VCaP (cell line): ENCODE measurements around the gene TMEM185A.
"Not testable (repeated sequence)": the region's sequence is repeated elsewhere in the genome, so short reads cannot be mapped to it uniquely, and the experiment has no call there.

Source experiments
- H3K27ac ChIP-seq: fragments of 450-650 bp; 2 replicates; pipeline ENCODE4 v1.5.1; 2017
- TF ChIP-seq, protein P1 (sequence below): fragments of 450-650 bp; conservative IDR thresholded peaks from 2 replicates; pipeline ENCODE4 v1.5.1; 2017; ENCODE audit warnings: mild to moderate bottlenecking, moderate library complexity

The TMEM185A gene

DNA sequence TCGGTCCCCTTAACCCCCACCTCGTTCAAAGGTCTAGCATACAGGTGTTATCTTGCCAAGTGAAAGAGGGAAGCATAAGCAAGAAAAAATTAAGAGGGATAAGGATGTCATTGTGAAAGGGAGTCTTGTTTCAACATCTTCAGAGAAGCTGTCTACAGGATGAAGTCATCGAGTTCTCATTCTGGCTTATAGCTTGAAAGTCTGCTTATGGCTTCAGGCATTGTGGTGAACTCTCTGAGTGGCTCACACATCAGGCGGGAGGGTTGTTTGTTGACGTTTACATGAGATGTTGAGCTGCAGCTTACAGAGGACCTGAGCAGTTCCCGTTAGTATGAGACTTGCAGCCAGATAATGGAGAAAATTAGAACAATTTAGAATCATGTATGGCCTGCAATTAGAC is 60.9 kb downstream of the TMEM185A start:
- TF ChIP-seq, protein P1, sequence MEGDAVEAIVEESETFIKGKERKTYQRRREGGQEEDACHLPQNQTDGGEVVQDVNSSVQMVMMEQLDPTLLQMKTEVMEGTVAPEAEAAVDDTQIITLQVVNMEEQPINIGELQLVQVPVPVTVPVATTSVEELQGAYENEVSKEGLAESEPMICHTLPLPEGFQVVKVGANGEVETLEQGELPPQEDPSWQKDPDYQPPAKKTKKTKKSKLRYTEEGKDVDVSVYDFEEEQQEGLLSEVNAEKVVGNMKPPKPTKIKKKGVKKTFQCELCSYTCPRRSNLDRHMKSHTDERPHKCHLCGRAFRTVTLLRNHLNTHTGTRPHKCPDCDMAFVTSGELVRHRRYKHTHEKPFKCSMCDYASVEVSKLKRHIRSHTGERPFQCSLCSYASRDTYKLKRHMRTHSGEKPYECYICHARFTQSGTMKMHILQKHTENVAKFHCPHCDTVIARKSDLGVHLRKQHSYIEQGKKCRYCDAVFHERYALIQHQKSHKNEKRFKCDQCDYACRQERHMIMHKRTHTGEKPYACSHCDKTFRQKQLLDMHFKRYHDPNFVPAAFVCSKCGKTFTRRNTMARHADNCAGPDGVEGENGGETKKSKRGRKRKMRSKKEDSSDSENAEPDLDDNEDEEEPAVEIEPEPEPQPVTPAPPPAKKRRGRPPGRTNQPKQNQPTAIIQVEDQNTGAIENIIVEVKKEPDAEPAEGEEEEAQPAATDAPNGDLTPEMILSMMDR, result no peak

DNA sequence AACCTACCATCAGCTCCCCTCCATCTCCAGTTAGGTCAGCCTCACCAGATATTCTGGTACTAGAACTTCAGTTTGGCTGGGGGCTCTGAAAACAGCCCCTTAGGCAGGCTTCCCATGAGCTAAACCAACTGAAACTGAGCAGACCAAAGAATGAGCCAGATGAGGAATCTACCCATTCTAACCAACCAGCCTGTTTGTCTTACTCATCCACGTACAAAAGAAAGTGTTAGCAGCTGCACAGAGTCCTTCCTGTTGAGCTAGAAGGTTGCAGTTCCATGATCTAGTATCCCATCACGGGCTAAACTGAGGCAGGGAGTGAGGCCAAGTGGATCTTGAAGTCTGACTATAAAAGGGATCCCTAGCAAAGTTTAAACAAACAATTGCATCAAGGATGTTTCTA is 61.8 kb downstream of the TMEM185A start:
- TF ChIP-seq, protein P1, result no peak
- H3K27ac ChIP-seq, result no peak overlapping the region

More for the DNA sequence above, 60.9 kb downstream of the TMEM185A start:
- no peak overlapping the region for H3K27ac ChIP-seq

DNA sequence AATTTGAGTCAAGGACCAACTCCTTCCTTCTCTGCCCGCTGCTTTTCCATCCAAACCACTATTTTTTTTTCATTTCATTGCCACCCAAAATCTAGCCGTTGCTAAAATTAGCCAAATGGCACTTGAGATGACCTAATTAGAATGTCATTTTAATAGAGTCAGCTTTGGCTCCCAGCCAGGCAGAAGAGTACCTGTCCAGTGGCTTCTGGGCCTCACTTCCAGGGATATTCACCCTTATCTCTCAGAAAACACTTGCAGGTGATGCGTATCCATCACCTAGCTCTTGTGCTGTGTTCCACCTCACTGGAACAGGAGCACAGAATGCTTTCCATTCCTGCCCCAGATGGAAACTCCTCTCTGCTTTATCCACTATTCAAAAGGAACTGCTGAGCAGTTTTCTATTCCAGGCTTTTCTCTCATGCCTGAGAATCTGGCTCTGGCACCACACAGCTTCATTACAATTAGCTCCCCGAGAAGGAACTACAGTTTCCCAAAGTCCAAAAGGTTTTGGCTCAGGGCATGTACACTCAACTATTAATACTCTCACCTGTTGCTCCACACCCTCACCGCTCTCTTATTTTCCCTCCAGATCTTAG is 62.8 kb downstream of the TMEM185A start:
- TF ChIP-seq, protein P1, result no peak
- no peak overlapping the region for H3K27ac ChIP-seq

DNA sequence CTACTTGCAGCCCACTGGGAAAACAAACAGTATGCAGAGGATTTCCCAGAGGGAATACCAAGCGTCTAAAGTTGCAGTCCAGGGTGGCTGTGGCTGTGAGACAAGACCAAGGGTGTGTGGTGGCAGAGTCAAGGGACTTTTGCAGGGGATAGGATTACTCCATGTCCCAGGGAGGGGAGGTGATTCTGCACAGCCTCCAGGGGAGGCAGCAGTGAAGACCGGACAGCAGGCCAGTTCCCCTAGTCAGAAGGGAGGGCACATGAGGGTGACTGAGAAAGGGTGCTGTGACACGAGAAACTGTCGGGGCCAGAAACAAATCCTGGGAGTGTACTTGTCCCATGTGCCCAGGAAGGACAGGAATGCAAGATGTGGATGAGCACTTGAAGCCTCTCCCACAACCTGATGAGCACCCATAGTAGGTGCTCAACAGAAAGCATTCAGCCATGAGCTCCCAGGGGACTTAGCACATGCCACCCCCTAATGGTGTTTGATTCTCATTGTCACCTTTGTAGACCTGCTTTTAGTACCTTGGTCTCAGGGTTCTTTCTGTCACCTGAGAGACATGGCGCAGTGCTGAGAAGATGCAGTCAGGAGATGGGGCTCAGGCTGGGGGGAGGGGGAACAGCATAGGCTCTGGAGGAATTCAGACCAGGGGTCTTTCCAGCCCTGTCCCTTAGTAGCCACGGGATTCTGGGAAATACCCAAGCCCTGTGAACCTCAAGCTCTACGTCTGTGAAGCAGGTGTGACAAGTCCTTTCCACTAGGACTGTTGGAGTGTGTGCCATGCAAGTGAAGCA is 63.8 kb downstream of the TMEM185A start:
- TF ChIP-seq, protein P1, result no peak
- no peak overlapping the region for H3K27ac ChIP-seq

DNA sequence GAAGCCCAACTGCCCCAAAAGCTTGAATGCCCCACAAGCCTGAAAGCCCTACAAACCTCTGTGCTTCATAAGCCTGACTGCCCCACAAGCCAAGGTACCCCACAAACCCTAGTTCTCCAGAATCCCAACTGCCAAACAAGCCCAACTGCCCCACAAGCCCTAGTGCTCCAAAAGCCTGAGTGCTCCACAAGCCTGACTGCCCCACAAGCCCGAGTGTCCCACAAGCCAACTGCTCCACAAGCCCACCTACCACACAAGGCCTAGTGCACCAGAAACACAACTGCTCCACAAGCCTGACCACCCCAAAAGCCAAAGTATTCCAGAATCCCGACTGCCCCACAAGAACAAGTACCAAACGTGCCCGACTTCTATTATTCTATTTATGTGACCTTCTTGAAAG is 68.2 kb downstream of the TMEM185A start:
- TF ChIP-seq, protein P1, result no peak
- no peak overlapping the region for H3K27ac ChIP-seq

DNA sequence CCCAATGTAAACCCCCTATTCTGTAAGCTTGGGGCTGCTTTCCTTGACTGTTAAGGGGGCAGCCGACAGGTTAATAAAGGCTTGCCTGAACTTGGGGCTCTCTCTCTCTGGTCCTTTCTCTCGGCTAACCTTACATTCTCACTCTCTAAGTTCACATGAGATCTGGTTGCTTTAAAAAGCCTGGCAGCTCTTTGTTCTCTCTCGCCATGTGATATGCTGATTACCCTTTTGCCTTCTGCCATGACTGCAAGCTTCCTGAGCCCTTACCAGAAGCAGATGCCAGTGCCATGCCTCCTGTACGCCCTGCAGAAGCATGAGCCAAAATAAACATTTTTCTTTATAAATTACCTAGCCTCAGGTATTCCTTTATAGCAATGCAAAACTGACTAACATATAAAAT is 76.3 kb downstream of the TMEM185A start:
- H3K27ac ChIP-seq, result not testable (repeated sequence)

DNA sequence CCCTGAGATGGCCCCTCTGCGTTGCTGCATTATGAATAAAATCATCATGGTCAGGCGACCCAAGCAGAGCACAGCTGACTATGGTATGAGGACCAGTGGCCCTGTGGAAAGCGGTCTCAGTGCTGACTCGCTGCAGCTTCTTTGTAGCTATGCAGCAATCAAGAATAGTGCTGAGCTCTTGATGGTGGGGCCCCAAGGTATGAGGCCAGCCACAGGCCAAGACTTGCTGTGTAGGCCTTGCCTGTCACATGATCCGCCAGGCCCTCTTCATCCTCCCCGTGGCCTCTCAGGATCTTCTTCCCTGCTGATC is 79.7 kb downstream of the TMEM185A start:
- not testable (repeated sequence) for H3K27ac ChIP-seq

DNA sequence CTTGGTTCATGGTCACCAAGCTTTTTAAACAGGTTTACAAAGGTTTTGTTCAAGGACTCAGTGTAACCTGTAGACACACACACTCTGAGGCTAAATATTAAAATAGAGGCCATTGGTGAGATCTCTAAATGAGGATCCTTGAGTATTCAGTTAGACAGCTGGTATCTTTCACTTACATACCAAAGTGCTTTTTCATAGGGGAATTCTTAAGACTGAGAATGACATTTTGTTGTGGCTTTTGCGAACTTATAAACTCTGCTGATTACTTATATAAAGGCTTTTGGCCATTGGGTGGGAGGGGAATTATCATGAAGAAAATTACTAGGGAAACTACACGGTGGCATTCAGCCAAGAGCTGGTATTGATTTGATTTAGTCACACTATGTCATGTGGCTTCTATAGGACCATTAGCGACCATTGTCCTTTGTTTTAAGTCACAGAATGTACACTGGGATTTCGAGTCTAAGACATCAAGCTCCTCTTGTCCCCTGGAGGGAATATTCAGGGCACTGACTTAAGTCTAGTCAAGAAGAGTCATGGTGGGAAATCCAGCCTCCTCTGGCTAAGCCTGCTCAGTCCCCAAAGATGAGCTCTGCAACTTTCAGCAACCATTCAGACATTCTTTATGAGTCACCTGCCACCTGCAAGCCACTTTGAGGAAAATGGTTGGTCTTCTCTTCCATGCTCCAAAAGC is 80.2 kb downstream of the TMEM185A start:
- not testable (repeated sequence) for H3K27ac ChIP-seq

DNA sequence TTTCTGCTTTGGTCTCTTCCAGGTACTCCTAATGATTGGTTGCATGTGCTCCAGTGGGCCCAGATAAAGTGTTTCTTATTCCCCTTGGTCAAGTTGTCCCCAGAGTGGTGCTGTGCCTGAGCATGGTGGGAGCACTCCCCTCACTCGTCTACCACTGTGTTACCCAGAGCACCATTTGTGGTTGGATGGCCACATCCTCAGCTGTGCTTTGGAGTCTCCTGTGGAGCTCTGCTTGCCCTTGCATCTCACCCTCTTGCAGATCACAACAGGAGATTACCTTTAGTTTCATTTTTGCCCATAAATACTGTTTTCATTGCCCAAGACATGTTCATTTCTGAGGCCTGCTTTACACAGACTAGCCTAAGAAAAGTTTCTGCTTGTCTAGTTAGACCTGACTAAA is 81.1 kb downstream of the TMEM185A start:
- H3K27ac ChIP-seq, result not testable (repeated sequence)

DNA sequence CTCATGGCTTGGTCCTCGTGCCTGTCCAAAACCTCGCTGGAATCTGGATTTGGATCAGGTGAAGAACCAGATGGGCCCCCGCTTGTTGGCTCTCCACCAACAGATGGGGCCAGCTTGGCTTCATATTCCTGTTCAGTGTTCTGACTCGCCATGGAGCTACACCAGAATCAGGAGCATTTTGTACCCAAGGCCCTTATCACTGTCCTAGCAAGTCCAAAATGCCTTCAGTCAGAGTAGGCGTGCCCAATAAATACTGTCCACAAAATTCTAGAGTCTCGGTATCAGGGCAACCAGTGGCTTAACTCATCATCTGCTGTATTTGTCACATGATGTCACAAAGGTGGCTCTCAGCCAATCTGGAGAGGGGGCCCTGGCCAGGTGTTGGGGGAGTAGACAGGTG is 81.9 kb downstream of the TMEM185A start, which contains the start of gene HSFX3:
Gene HSFX3, minus strand, starts transcription at position 224 of the 400 bp plus-strand sequence. Its CDS starts 72 bp downstream, at position 152.
- H3K27ac ChIP-seq, result not testable (repeated sequence)

DNA sequence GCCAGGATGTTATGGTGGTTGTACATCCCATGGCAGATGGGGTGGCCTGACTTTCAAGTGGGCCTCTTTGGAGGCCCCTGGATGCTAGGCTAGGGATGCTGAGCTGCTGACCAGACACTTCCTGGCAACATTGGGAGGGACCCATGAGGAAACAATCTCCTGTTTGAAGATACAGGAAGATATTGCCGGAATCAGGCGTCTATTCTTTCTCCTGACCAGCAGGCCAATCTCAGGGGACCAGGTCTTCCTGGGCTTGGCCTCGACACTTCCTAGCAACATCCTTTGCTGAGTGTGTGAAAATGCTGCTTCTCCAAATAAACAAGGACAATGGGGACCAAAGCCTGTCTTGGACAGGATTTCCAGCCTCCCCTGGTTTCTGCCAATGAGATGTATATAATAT is 83.8 kb downstream of the TMEM185A start:
- not testable (repeated sequence) for H3K27ac ChIP-seq

DNA sequence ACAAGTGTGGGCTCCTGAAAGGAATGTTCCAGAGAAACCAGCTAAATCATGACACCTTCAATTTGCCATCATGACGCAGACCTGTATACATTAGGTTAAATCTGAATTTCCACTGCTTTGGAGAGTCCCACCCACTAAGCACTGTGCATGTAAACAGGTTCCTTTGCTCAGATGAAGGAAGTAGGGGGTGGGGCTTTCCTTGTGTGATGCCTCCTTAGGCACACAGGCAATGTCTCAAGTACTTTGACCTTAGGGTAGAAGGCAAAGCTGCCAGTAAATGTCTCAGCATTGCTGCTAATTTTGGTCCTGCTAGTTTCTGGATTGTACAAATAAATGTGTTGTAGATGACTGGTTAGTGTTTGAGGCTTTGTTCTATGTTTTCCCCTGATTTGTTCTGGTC is 84.6 kb downstream of the TMEM185A start:
- H3K27ac ChIP-seq, result not testable (repeated sequence)
